ENCODE results near the gene MACROD2.

GRCh38 chr20:14114065-14114704 is 118.9 kb downstream of the MACROD2 start:
- no peak for TF ChIP-seq CTCF (IDR thresholded peaks at IDR 0.05)
- no peak for TF ChIP-seq POLR2AphosphoS5 (IDR thresholded peaks at IDR 0.05)
